ENCODE data around the gene PRSS8. TPM values are rescaled to one million over a fixed set of nuclear protein-coding genes. Genes with fewer than 3 reads are reported as not detected.

The PRSS8 gene
- total and polyA plus RNA-seq, 2 donors (not counting 3 experiments of a cell fraction or from before 2014, with no cell fraction given): 0.12 TPM; not detected in 1

- no peaks in the 10 kb centered on the region for H4K20me1 ChIP-seq (replicated peaks; ENCODE audit: control insufficient read depth, extremely low read depth, insufficient read depth, low read length)
- no peak overlapping the region for H3K4me2 ChIP-seq (ENCODE audit: insufficient read depth, low read length)
- ChIA-PET POLR2A (interaction anchor here (0.6 kb wide), 1 partner anchor 126 kb away, joined by 7 read pairs; no protein-coding TSS in a partner anchor), CTCF (interaction anchor here (1.8 kb wide), 1 partner anchor 102 kb away, joined by 5 read pairs; the partner anchor contains the start of gene HSD3B7)
- dilution Hi-C loops (cut with MboI; ENCODE audit: extremely low pct_ligation_motif_present, low sequenced_read_pairs): no loop called here
- no peak overlapping the region for H3K4me3 ChIP-seq (replicated peaks in 1 of 3; ENCODE audit: insufficient read depth in 1 of 3, low read depth in 1 of 3, low read length in 3 of 3)
- H3K79me2 ChIP-seq (ENCODE audit: control insufficient read depth, insufficient read depth, low read length): no peaks in the 10 kb centered on the region
- no peak overlapping the region for H3K27ac ChIP-seq (ENCODE audit: insufficient read depth, low read depth, low read length)
- no peak for TF ChIP-seq JUN (IDR thresholded peaks at IDR 0.05; ENCODE audit: borderline replicate concordance, insufficient read depth, insufficient read length, low read depth)
- TF ChIP-seq POLR2AphosphoS5 (IDR thresholded peaks at IDR 0.05; ENCODE audit: insufficient read depth, low read depth, low read length): no peak
- TF ChIP-seq POLR2A (IDR thresholded peaks at IDR 0.05; ENCODE audit: low read depth, low read length): no peak
- no peak for TF ChIP-seq EZH2 (IDR thresholded peaks at IDR 0.05; ENCODE audit: borderline replicate concordance, low read depth, low read length, severe bottlenecking)
- TF ChIP-seq MAX (IDR thresholded peaks at IDR 0.05; ENCODE audit: insufficient read depth, insufficient read length): no peak
- TF ChIP-seq FOS (IDR thresholded peaks at IDR 0.05; ENCODE audit: borderline replicate concordance, insufficient read depth, low read length): no peak
- no peak for TF ChIP-seq MYC (IDR thresholded peaks at IDR 0.05; ENCODE audit: low read depth, low read length)
- TF ChIP-seq CTCF (IDR thresholded peaks at IDR 0.05; ENCODE audit: extremely low read depth in 1 of 2, insufficient read depth in 1 of 2, low read depth in 1 of 2, low read length in 2 of 2): no peak
- TF ChIP-seq GATA2 (IDR thresholded peaks at IDR 0.05; ENCODE audit: insufficient read depth, insufficient read length, low read depth, low read length): no peak
- BruUV-seq (replicated peaks): no TSS peak
- H3K9me3 ChIP-seq (replicated peaks; ENCODE audit: control insufficient read depth, insufficient read depth, low read length): no peaks in the 10 kb centered on the region
- DNase-seq (ENCODE audit: low read depth, low spot score) (no peak), FAIRE-seq (no peak)
- no peaks in the 10 kb centered on the region for H3K4me1 ChIP-seq (ENCODE audit: control insufficient read depth, extremely low read depth, insufficient read depth, low read length)
- no peaks in the 10 kb centered on the region for H3K27me3 ChIP-seq (ENCODE audit: control insufficient read depth in 2 of 2, insufficient read depth in 2 of 2, low read length in 2 of 2)
- H3K9ac ChIP-seq (replicated peaks; ENCODE audit: extremely low read depth, insufficient read depth, low read length): no peak overlapping the region
- H2AFZ ChIP-seq (ENCODE audit: low read depth, low read length): no peak overlapping the region
- intact Hi-C loops (cut with micrococcal nuclease): no loop called here
- H3K36me3 ChIP-seq (ENCODE audit: control insufficient read depth in 2 of 2, extremely low read depth in 1 of 2, insufficient read depth in 2 of 2, low read length in 2 of 2): peaks cover 2 to 12% of the 10 kb centered on the region in 2 experiments
- H3K9me1 ChIP-seq (replicated peaks; ENCODE audit: control insufficient read depth, extremely low read depth, insufficient read depth, low read length): no peaks in the 10 kb centered on the region
Observed at GRCh38 chr16:31086629-31086906, 49.0 kb downstream of the PRSS8 start.

All from endothelial cell of umbilical vein (primary cell).